Measurements from ENCODE around the gene ZCWPW1.

ZCWPW1 gene

DNA sequence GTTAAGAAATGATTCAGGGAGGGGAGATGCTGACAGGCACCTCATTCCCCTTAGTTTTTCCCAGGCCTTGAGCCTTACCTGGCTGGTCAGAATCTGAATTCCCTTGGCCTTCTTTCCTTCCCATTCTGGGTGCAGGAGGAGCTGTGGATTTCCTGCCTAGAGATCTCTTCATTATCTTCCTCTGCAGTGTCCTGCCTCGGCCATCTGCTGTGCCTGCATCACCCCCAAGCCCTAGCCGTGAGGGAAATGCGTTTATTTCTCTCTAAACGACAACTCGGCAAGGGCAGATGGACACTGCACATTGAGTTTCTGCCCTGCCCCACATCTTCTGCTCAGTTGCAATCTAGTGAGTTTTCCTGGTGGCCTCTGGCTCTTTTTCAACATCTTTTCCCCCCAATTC is 26.7 kb downstream of the ZCWPW1 start:
- TF ChIP-seq, protein P1, sequence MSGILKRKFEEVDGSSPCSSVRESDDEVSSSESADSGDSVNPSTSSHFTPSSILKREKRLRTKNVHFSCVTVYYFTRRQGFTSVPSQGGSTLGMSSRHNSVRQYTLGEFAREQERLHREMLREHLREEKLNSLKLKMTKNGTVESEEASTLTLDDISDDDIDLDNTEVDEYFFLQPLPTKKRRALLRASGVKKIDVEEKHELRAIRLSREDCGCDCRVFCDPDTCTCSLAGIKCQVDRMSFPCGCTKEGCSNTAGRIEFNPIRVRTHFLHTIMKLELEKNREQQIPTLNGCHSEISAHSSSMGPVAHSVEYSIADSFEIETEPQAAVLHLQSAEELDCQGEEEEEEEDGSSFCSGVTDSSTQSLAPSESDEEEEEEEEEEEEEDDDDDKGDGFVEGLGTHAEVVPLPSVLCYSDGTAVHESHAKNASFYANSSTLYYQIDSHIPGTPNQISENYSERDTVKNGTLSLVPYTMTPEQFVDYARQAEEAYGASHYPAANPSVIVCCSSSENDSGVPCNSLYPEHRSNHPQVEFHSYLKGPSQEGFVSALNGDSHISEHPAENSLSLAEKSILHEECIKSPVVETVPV (CRISPR knock-in tag; IDR thresholded peaks at IDR 0.05) = no peak
- TF ChIP-seq, protein P2, sequence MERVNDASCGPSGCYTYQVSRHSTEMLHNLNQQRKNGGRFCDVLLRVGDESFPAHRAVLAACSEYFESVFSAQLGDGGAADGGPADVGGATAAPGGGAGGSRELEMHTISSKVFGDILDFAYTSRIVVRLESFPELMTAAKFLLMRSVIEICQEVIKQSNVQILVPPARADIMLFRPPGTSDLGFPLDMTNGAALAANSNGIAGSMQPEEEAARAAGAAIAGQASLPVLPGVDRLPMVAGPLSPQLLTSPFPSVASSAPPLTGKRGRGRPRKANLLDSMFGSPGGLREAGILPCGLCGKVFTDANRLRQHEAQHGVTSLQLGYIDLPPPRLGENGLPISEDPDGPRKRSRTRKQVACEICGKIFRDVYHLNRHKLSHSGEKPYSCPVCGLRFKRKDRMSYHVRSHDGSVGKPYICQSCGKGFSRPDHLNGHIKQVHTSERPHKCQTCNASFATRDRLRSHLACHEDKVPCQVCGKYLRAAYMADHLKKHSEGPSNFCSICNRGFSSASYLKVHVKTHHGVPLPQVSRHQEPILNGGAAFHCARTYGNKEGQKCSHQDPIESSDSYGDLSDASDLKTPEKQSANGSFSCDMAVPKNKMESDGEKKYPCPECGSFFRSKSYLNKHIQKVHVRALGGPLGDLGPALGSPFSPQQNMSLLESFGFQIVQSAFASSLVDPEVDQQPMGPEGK (CRISPR knock-in tag; IDR thresholded peaks at IDR 0.05; ENCODE audit: borderline replicate concordance) = no peak
- no peak for TF ChIP-seq ZNF565 (CRISPR knock-in tag; conservative IDR thresholded peaks at IDR 0.05; ENCODE audit: low read depth)
- TF ChIP-seq TCF4 (CRISPR knock-in tag; IDR thresholded peaks at IDR 0.05; ENCODE audit: borderline replicate concordance) = no peak
- TF ChIP-seq ZFP30 (CRISPR knock-in tag; IDR thresholded peaks at IDR 0.05) = no peak
- TF ChIP-seq, protein P3, sequence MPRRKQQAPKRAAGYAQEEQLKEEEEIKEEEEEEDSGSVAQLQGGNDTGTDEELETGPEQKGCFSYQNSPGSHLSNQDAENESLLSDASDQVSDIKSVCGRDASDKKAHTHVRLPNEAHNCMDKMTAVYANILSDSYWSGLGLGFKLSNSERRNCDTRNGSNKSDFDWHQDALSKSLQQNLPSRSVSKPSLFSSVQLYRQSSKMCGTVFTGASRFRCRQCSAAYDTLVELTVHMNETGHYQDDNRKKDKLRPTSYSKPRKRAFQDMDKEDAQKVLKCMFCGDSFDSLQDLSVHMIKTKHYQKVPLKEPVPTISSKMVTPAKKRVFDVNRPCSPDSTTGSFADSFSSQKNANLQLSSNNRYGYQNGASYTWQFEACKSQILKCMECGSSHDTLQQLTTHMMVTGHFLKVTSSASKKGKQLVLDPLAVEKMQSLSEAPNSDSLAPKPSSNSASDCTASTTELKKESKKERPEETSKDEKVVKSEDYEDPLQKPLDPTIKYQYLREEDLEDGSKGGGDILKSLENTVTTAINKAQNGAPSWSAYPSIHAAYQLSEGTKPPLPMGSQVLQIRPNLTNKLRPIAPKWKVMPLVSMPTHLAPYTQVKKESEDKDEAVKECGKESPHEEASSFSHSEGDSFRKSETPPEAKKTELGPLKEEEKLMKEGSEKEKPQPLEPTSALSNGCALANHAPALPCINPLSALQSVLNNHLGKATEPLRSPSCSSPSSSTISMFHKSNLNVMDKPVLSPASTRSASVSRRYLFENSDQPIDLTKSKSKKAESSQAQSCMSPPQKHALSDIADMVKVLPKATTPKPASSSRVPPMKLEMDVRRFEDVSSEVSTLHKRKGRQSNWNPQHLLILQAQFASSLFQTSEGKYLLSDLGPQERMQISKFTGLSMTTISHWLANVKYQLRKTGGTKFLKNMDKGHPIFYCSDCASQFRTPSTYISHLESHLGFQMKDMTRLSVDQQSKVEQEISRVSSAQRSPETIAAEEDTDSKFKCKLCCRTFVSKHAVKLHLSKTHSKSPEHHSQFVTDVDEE (CRISPR knock-in tag; IDR thresholded peaks at IDR 0.05) = no peak
- no peak for TF ChIP-seq ISL1 (CRISPR knock-in tag; IDR thresholded peaks at IDR 0.05)
- TF ChIP-seq ZC3H10 (CRISPR knock-in tag; IDR thresholded peaks at IDR 0.05) = no peak
- ATAC-seq = no peak

DNA sequence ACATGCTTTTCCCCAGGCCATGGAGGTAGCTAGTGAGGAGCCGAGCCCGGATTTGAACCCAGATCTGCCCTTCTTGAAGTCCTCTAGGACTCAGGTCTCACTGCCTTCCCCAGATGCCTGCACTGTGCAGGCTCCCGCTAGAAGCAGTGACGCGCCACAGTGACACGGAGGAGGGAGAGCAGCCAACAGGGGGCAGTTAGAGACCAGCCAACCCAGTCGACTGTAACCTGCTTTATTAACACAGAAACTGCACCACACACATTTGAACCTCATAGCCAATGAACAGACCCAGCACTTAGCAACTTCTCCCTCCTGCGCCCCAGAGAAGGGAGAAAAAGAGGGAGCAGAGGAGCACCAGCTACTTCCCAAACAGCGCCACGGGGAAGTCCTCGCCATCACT is 27.8 kb downstream of the ZCWPW1 start:
- peak; percentile 76 for ATAC-seq
- TF ChIP-seq ZNF70 (CRISPR knock-in tag; IDR thresholded peaks at IDR 0.05) (no peak), PPARA (CRISPR knock-in tag; IDR thresholded peaks at IDR 0.05; ENCODE audit: borderline replicate concordance) (no peak), GLIS3 (CRISPR knock-in tag; IDR thresholded peaks at IDR 0.05) (no peak), SNAI2 (CRISPR knock-in tag; IDR thresholded peaks at IDR 0.05) (no peak), ZNF565 (CRISPR knock-in tag; conservative IDR thresholded peaks at IDR 0.05; ENCODE audit: low read depth) (no peak), ARNTL (CRISPR knock-in tag; IDR thresholded peaks at IDR 0.05; ENCODE audit: borderline replicate concordance, low read depth) (no peak)
- TF ChIP-seq, protein P2 (CRISPR knock-in tag; IDR thresholded peaks at IDR 0.05; ENCODE audit: borderline replicate concordance) = no peak
- TF ChIP-seq, protein P4, sequence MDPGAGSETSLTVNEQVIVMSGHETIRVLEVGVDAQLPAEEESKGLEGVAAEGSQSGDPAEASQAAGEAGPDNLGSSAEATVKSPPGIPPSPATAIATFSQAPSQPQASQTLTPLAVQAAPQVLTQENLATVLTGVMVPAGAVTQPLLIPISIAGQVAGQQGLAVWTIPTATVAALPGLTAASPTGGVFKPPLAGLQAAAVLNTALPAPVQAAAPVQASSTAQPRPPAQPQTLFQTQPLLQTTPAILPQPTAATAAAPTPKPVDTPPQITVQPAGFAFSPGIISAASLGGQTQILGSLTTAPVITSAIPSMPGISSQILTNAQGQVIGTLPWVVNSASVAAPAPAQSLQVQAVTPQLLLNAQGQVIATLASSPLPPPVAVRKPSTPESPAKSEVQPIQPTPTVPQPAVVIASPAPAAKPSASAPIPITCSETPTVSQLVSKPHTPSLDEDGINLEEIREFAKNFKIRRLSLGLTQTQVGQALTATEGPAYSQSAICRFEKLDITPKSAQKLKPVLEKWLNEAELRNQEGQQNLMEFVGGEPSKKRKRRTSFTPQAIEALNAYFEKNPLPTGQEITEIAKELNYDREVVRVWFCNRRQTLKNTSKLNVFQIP (CRISPR knock-in tag; IDR thresholded peaks at IDR 0.05; ENCODE audit: borderline replicate concordance, low read depth) = no peak

DNA sequence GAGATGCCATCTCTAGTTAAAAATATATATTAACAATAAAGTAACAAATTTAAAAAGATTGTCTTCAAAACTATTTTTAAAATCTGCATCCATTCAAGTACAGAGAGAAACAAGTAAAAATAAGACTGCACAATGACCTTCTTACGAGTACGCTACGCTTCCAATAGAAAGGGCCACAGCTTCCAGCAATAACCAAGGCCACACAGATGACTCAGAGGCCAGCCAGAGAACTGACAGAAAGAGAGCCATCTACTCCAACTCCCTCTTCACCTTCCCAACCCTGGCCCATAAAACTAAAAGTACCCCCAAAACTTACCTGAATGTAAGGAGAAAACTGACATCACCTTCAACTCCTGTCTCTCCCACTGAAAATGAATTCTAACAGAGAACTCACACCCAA is 28.5 kb downstream of the ZCWPW1 start:
- ATAC-seq = no peak
- no peak for TF ChIP-seq GLIS3 (CRISPR knock-in tag; IDR thresholded peaks at IDR 0.05)
- TF ChIP-seq TCF4 (CRISPR knock-in tag; IDR thresholded peaks at IDR 0.05; ENCODE audit: borderline replicate concordance) = no peak

DNA sequence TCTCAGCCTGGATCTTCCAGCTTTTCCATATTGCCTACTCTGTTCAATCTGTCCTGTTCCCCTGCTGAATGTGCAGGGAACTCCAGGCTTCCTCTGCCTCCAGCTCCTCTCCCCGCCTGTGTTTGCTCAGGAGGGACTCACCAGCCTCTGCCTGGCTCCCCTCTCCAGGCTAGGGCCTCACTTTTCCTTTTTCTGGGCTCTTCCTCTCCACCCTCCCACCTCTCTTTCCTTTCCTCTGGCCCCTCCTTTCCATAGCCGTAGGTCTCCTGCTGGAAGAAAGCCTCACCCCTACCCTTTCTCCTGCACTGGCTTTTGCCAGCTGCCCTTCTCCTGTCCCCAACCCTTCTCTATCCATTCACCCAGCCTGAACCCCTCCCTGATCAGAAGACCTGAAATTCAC is 30.3 kb downstream of the ZCWPW1 start:
- no peak for ATAC-seq
- TF ChIP-seq ZNF8 (CRISPR knock-in tag; IDR thresholded peaks at IDR 0.05) (no peak), ISL1 (CRISPR knock-in tag; IDR thresholded peaks at IDR 0.05) (no peak), PPARA (CRISPR knock-in tag; IDR thresholded peaks at IDR 0.05; ENCODE audit: borderline replicate concordance) (no peak), ARNTL (CRISPR knock-in tag; IDR thresholded peaks at IDR 0.05; ENCODE audit: borderline replicate concordance, low read depth) (no peak), ZFP3 (CRISPR knock-in tag; IDR thresholded peaks at IDR 0.05) (no peak), ZC3H10 (CRISPR knock-in tag; IDR thresholded peaks at IDR 0.05) (no peak), SNAI2 (CRISPR knock-in tag; IDR thresholded peaks at IDR 0.05) (no peak), ZNF70 (CRISPR knock-in tag; IDR thresholded peaks at IDR 0.05) (no peak), ZFP30 (CRISPR knock-in tag; IDR thresholded peaks at IDR 0.05) (no peak), ZNF565 (CRISPR knock-in tag; conservative IDR thresholded peaks at IDR 0.05; ENCODE audit: low read depth) (no peak)
- TF ChIP-seq, protein P5, sequence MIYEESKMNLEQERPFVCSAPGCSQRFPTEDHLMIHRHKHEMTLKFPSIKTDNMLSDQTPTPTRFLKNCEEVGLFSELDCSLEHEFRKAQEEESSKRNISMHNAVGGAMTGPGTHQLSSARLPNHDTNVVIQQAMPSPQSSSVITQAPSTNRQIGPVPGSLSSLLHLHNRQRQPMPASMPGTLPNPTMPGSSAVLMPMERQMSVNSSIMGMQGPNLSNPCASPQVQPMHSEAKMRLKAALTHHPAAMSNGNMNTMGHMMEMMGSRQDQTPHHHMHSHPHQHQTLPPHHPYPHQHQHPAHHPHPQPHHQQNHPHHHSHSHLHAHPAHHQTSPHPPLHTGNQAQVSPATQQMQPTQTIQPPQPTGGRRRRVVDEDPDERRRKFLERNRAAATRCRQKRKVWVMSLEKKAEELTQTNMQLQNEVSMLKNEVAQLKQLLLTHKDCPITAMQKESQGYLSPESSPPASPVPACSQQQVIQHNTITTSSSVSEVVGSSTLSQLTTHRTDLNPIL (CRISPR knock-in tag; IDR thresholded peaks at IDR 0.05; ENCODE audit: low read depth) = no peak
- TF ChIP-seq, protein P3 (CRISPR knock-in tag; IDR thresholded peaks at IDR 0.05) = no peak
- TF ChIP-seq, protein P4 (CRISPR knock-in tag; IDR thresholded peaks at IDR 0.05; ENCODE audit: borderline replicate concordance, low read depth) = no peak
